ENCODE results near the gene COL23A1. TPM values are rescaled to one million over a fixed set of nuclear protein-coding genes. Genes with fewer than 3 reads are reported as not detected.

COL23A1 gene
- total and polyA plus RNA-seq, 2 of the 13 experiments (the other 11 are each of a cell fraction or from before 2014, with no cell fraction given): not detected

- 0 out of 4 replicates have a peak, but pooled peaks of 1 of the 2 experiments have one; percentile 35 for TF ChIP-seq HMGXB4 (CRISPR knock-in tag; IDR thresholded peaks at IDR 0.05; ENCODE audit: borderline replicate concordance in 1 of 2, low read depth in 1 of 2)
- no peak for TF ChIP-seq ZNF740 (CRISPR knock-in tag; IDR thresholded peaks at IDR 0.05)
- TF ChIP-seq TEAD3 (CRISPR knock-in tag; optimal IDR thresholded peaks at IDR 0.05; ENCODE audit: borderline replicate concordance): peak; percentile 41
- TF ChIP-seq CHCHD3 (CRISPR knock-in tag; IDR thresholded peaks at IDR 0.05): no peak
- TF ChIP-seq JUNB (CRISPR knock-in tag; IDR thresholded peaks at IDR 0.05; ENCODE audit: borderline replicate concordance): no peak
- TF ChIP-seq SIX1 (CRISPR knock-in tag; IDR thresholded peaks at IDR 0.05; ENCODE audit: borderline replicate concordance): no peak
- TF ChIP-seq ZFP90 (CRISPR knock-in tag; IDR thresholded peaks at IDR 0.05; ENCODE audit: borderline replicate concordance): 0 out of 2 replicates have a peak, but pooled peaks have one; percentile 34
- no peak for TF ChIP-seq DBP (CRISPR knock-in tag; IDR thresholded peaks at IDR 0.05; ENCODE audit: not compliant biosample characterization)
- peak; percentile 99 for TF ChIP-seq ZNF768 (CRISPR knock-in tag; IDR thresholded peaks at IDR 0.05)
Measured at GRCh38 chr5:178234750-178235587, 355.2 kb downstream of the COL23A1 start (continued).
